Breast epithelium (tissue), 4 donors: ENCODE results near the gene BAZ2B. TPM values are rescaled to one million over a fixed set of nuclear protein-coding genes. Genes with fewer than 3 reads are reported as not detected.

Source experiments
- DNase-seq, 2 donors: peaks; one replicate each; pipeline ENCODE4 v3.0.0-alpha.2; 2019; ENCODE audit warnings: low spot score in 2 of 2
- H3K27ac ChIP-seq, 2 donors: fragments of 200-600 bp; sonication (generic) in 1 of 2; one replicate each; pipeline ENCODE4 v1.5.1; 2016 to 2019; ENCODE audit warnings: mild to moderate bottlenecking in 1 of 2
- H3K27me3 ChIP-seq, 2 donors: fragments of 200-600 bp; sonication (generic) in 1 of 2; one replicate each; pipeline versions ENCODE4 v1.5.1 to v1.6.0; 2017 to 2019; ENCODE audit warnings: control low read depth in 1 of 2, mild to moderate bottlenecking in 1 of 2
- H3K36me3 ChIP-seq: fragments of 200-600 bp; one replicate; pipeline ENCODE4 v1.5.1; 2019
- H3K4me1 ChIP-seq, 2 donors: fragments of 200-600 bp; sonication (generic); one replicate each; pipeline ENCODE4 v1.5.1; 2016 to 2019; ENCODE audit warnings: control low read depth in 1 of 2
- H3K4me3 ChIP-seq, 3 donors: fragments of 200-600 bp; sonication (generic); 1 replicate in 2 of 3; 2 replicates in 1 of 3; pipeline ENCODE4 v1.5.1; 2016 to 2019; ENCODE audit warnings: mild to moderate bottlenecking in 3 of 3, moderate library complexity in 2 of 3
- H3K9me3 ChIP-seq, 2 donors: fragments of 200-600 bp; sonication (generic) in 1 of 2; one replicate each; pipeline ENCODE4 v1.5.1; 2016 to 2019; ENCODE audit warnings: control low read depth in 1 of 2
- POLR2A ChIP-seq: fragments of 450-650 bp; IDR thresholded peaks from one replicate; pipeline ENCODE4 v1.6.1; 2016; ENCODE audit warnings: antibody characterized with exemption, mild to moderate bottlenecking, moderate library complexity
- POLR2AphosphoS5 ChIP-seq, 3 donors: sonication (generic); formaldehyde crosslinking; IDR thresholded peaks; one replicate each; pipeline ENCODE4 v1.6.1; 2017; ENCODE audit warnings: antibody characterized with exemption in 3 of 3
- intact Hi-C: fragments of 100-400 bp; cut with DNase I; formaldehyde crosslinking; loops from one replicate; pipeline ENCODE4 v1.15.1; 2023; ENCODE audit warnings: low total_unique reads
- total RNA-seq, 3 donors: library from RNA; depleted of rRNA; stranded (reverse); fragments of >200 nt; gene quantifications; one replicate each; pipeline ENCODE4 v1.1.0, GENCODE V29; 2016
- TF ChIP-seq, protein P1 (sequence below), 3 donors: fragments of 450-650 bp; IDR thresholded peaks; one replicate each; pipeline ENCODE4 v1.5.1; 2016 to 2017; ENCODE audit warnings: antibody characterized with exemption in 3 of 3, mild to moderate bottlenecking in 3 of 3, moderate library complexity in 3 of 3

Gene BAZ2B
- total RNA-seq, 3 donors from 2014 or later: 86.1 to 250 (median 143) TPM

DNA sequence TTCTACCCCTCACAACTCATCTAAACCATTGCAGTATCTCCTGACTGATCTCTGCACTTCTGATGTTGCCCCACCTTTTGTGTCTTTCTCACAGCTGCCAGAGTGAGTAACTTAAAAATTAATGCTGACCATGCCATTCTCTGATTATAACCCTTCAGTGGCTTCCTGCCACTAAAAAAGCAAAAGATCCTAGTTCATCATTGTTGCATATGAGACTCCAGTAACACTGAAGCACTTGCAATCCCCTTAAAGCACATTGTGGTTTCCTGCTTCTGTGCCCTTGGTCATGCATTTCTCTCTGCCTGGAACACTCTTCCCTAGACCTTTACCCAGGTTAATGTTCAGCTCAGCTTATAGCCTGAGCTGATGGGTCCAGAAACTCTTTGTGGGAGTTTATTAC lies 234.8 kb downstream of the BAZ2B start:
- H3K27ac ChIP-seq: no peak overlapping the region

DNA sequence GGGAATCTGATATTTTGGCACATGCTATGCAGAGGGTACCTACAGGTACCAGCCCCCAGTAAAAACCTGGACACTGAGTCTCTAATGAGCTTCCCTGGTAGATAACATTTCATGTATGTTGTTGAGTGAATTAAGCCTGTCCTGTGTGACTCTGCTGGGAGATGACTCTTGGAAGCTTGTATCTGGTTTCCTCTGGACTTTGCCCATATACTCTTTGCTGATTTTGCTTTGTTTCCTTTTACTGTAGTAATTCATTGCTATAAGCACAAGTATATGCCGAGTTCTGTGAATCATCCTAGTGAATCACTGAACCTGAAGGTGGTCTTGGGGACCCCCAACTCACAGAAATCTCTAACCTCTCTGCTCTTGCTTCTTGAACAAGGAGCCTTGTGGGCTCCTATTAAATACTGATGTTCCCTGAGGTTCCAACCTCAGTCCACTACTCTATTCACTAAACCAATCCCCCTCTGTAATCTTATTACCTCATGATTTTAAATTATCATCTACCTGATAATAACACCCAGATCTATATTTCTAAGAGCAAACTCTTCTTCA lies 235.6 kb downstream of the BAZ2B start:
- no peak overlapping the region for H3K27ac ChIP-seq
- no peak for DNase-seq
- no peak for TF ChIP-seq POLR2AphosphoS5 (IDR thresholded peaks at IDR 0.05)
- TF ChIP-seq, protein P1, sequence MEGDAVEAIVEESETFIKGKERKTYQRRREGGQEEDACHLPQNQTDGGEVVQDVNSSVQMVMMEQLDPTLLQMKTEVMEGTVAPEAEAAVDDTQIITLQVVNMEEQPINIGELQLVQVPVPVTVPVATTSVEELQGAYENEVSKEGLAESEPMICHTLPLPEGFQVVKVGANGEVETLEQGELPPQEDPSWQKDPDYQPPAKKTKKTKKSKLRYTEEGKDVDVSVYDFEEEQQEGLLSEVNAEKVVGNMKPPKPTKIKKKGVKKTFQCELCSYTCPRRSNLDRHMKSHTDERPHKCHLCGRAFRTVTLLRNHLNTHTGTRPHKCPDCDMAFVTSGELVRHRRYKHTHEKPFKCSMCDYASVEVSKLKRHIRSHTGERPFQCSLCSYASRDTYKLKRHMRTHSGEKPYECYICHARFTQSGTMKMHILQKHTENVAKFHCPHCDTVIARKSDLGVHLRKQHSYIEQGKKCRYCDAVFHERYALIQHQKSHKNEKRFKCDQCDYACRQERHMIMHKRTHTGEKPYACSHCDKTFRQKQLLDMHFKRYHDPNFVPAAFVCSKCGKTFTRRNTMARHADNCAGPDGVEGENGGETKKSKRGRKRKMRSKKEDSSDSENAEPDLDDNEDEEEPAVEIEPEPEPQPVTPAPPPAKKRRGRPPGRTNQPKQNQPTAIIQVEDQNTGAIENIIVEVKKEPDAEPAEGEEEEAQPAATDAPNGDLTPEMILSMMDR (IDR thresholded peaks at IDR 0.05): no peak
- no peak for TF ChIP-seq POLR2A
- no peaks in the 10 kb centered on the region for H3K27me3 ChIP-seq
- peaks cover 8% of the 10 kb centered on the region for H3K36me3 ChIP-seq
- no peaks in the 10 kb centered on the region for H3K4me1 ChIP-seq
- no peak overlapping the region for H3K4me3 ChIP-seq
- intact Hi-C loops: no loop called here
- H3K9me3 ChIP-seq: no peaks in the 10 kb centered on the region

More for the DNA sequence above, 234.8 kb downstream of the BAZ2B start:
- Histone ChIP-seq H3K4me1 (no peaks in the 10 kb centered on the region), H3K9me3 (no peaks in the 10 kb centered on the region), H3K36me3 (peaks cover 8% of the 10 kb centered on the region), H3K4me3 (no peak overlapping the region), H3K27me3 (no peaks in the 10 kb centered on the region)
- TF ChIP-seq POLR2AphosphoS5 (IDR thresholded peaks at IDR 0.05) (no peak), POLR2A (no peak)
- TF ChIP-seq, protein P1 (IDR thresholded peaks at IDR 0.05): no peak
- intact Hi-C loops: no loop called here
- no peak for DNase-seq

DNA sequence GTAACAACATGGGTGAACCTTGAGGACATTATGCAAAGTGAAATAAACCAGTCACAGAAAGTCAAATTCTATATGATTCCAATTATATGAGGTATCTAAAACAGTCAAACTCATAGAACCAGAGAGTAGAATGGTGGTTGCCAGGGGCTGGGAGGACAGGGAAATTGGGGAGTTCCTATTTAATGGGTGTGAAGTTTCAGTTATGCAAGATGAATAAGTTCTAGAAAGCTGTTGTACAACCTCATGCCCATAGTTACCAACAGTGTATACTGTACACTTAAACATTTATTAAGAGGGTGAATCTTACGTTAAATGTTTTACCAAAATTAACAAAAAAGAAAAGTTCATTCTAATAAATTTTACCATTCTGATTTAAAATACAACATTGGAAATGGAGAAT lies 237.2 kb downstream of the BAZ2B start:
- H3K36me3 ChIP-seq: peaks cover 8% of the 10 kb centered on the region
- no peak for DNase-seq
- H3K4me3 ChIP-seq: no peak overlapping the region
- TF ChIP-seq, protein P1 (IDR thresholded peaks at IDR 0.05): no peak
- no peak for TF ChIP-seq POLR2A
- TF ChIP-seq POLR2AphosphoS5 (IDR thresholded peaks at IDR 0.05): no peak
- H3K4me1 ChIP-seq: no peaks in the 10 kb centered on the region
- no peaks in the 10 kb centered on the region for H3K27me3 ChIP-seq
- no peak overlapping the region for H3K27ac ChIP-seq
- no peaks in the 10 kb centered on the region for H3K9me3 ChIP-seq
- intact Hi-C loops: no loop called here

DNA sequence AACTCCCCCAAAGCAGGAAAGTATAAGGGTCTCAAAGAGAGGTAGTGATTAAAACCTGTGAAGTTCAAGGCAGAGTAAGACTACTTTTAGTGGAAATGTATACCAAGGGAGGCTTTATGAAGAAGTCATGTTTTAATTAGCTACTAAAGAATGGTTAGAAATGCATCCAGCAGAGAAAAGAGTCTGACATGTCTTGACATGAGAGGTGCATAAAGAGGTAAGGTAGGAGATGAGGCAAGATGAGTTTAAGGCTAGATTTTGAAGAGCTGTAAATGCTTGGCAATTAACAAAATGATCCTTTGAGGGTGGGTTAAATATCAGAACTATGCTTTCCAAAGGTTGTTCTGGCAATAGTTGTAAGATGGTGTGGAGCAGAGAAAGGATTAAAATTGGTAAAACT lies 241.1 kb downstream of the BAZ2B start:
- no peak overlapping the region for H3K4me3 ChIP-seq
- peaks cover 3% of the 10 kb centered on the region for H3K36me3 ChIP-seq
- intact Hi-C loops: loop anchor here (2.0 kb wide), 1 partner anchor 48 kb away; no protein-coding TSS in a partner anchor
- DNase-seq: no peak
- TF ChIP-seq POLR2A (no peak), POLR2AphosphoS5 (IDR thresholded peaks at IDR 0.05) (no peak)
- TF ChIP-seq, protein P1 (IDR thresholded peaks at IDR 0.05): no peak
- H3K27me3 ChIP-seq: no peaks in the 10 kb centered on the region
- no peaks in the 10 kb centered on the region for H3K4me1 ChIP-seq
- no peaks in the 10 kb centered on the region for H3K9me3 ChIP-seq
- H3K27ac ChIP-seq: no peak overlapping the region

DNA sequence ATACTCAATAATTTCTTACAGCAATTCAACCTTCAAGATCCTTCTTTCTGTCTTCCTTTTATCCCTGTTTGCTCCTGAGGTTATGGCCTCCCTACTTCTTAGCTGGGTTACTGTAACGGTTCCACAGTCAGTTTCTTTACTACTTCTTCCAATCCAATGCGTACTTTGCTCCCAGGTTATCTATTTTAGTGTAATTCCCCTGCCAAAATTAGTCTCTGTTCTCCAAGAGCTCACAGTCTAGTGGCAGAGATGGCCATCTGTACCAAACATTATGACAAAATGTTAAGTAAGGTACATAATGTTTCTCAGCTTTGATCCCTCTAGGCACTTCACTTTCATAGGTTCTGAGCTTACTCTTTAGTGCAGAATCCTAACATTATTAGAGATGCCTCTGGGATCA lies 244.8 kb downstream of the BAZ2B start:
- H3K4me3 ChIP-seq: no peak overlapping the region
- H3K9me3 ChIP-seq: no peaks in the 10 kb centered on the region
- H3K36me3 ChIP-seq: peaks cover 3% of the 10 kb centered on the region
- DNase-seq: no peak
- intact Hi-C loops: no loop called here
- TF ChIP-seq POLR2AphosphoS5 (IDR thresholded peaks at IDR 0.05): no peak
- TF ChIP-seq POLR2A: no peak
- TF ChIP-seq, protein P1 (IDR thresholded peaks at IDR 0.05): no peak
- H3K4me1 ChIP-seq: no peaks in the 10 kb centered on the region
- no peak overlapping the region for H3K27ac ChIP-seq
- no peaks in the 10 kb centered on the region for H3K27me3 ChIP-seq
